Mesenchymal stem cell (in vitro differentiated cells and primary cell): ENCODE data around the gene PCDH15.

ENCODE experiments used
- DNase-seq: peaks from one replicate; pipeline ENCODE4 v3.0.0-alpha.2; 2013
- H2AFZ ChIP-seq: one replicate; pipeline ENCODE4 v1.6.1; 2013; ENCODE audit warnings: low read depth, mild to moderate bottlenecking, control low read depth, inconsistent platforms, low read length, moderate library complexity
- H2AK5ac ChIP-seq: 2 replicates; pipeline ENCODE4 v1.6.1; 2013; ENCODE audit warnings: low read length, moderate library complexity, mild to moderate bottlenecking, inconsistent platforms; ENCODE audit not compliant: severe bottlenecking
- H2BK120ac ChIP-seq: one replicate; pipeline ENCODE4 v1.6.1; 2013; ENCODE audit warnings: low read depth, mild to moderate bottlenecking, inconsistent platforms, low read length, moderate library complexity
- H2BK12ac ChIP-seq, 2 experiments: one replicate each; pipeline ENCODE4 v1.6.1; 2013; ENCODE audit warnings: inconsistent platforms in 2 of 2, low read length in 2 of 2, mild to moderate bottlenecking in 2 of 2, moderate library complexity in 2 of 2, control low read depth in 1 of 2
- H2BK15ac ChIP-seq: one replicate; pipeline ENCODE4 v1.6.1; 2013; ENCODE audit warnings: mild to moderate bottlenecking, low read depth, inconsistent platforms; ENCODE audit not compliant: poor library complexity, severe bottlenecking
- H2BK5ac ChIP-seq: 2 replicates; pipeline ENCODE4 v1.6.1; 2013; ENCODE audit warnings: low read depth, mild to moderate bottlenecking, low read length, control low read depth, inconsistent platforms; ENCODE audit not compliant: poor library complexity, severe bottlenecking
- H3K14ac ChIP-seq, 2 experiments: one replicate each; pipeline ENCODE4 v1.6.1; 2013; ENCODE audit warnings: inconsistent platforms in 2 of 2, low read length in 2 of 2, control low read depth in 1 of 2, mild to moderate bottlenecking in 1 of 2, moderate library complexity in 1 of 2
- H3K18ac ChIP-seq, 2 experiments: one replicate each; pipeline ENCODE4 v1.6.1; 2013; ENCODE audit warnings: inconsistent platforms in 2 of 2, low read length in 2 of 2, control low read depth in 1 of 2, low read depth in 1 of 2, mild to moderate bottlenecking in 1 of 2
- H3K23ac ChIP-seq, 2 experiments: one replicate each; pipeline ENCODE4 v1.6.1; 2013; ENCODE audit warnings: inconsistent platforms in 2 of 2, low read length in 2 of 2, mild to moderate bottlenecking in 2 of 2, moderate library complexity in 2 of 2, control low read depth in 1 of 2
- H3K27ac ChIP-seq: 2 replicates; pipeline ENCODE4 v1.5.1; 2013; ENCODE audit warnings: mild to moderate bottlenecking, moderate library complexity, low read length, control low read depth, inconsistent platforms; ENCODE audit not compliant: poor library complexity, severe bottlenecking
- H3K27me3 ChIP-seq, 2 experiments: 2 replicates each; pipeline versions ENCODE4 v1.6.1 to v1.7.0; 2013; ENCODE audit warnings: low read length in 2 of 2, mild to moderate bottlenecking in 2 of 2, moderate library complexity in 2 of 2, control low read depth in 1 of 2, inconsistent platforms in 1 of 2; ENCODE audit not compliant: control insufficient read depth in 1 of 2, insufficient read depth in 1 of 2
- H3K36me3 ChIP-seq, 2 experiments: 2 replicates each; pipeline versions ENCODE4 v1.6.1 to v1.7.0; 2013; ENCODE audit warnings: low read length in 2 of 2, control low read depth in 1 of 2, inconsistent platforms in 1 of 2, low read depth in 1 of 2, mild to moderate bottlenecking in 1 of 2; ENCODE audit not compliant: insufficient read depth in 2 of 2, control insufficient read depth in 1 of 2
- H3K4ac ChIP-seq, 2 experiments: one replicate each; pipeline ENCODE4 v1.6.1; 2013; ENCODE audit warnings: inconsistent platforms in 2 of 2, low read length in 2 of 2, mild to moderate bottlenecking in 2 of 2, moderate library complexity in 2 of 2, control low read depth in 1 of 2, low read depth in 1 of 2
- H3K4me1 ChIP-seq: 2 replicates; pipeline ENCODE4 v1.6.1; 2013; ENCODE audit warnings: low read depth, low read length, control low read depth; ENCODE audit not compliant: control insufficient read depth, insufficient read depth
- H3K4me2 ChIP-seq: 2 replicates; pipeline ENCODE4 v1.6.1; 2013; ENCODE audit warnings: low read length, mild to moderate bottlenecking, inconsistent platforms; ENCODE audit not compliant: poor library complexity, severe bottlenecking
- H3K4me3 ChIP-seq, 2 experiments: 2 replicates each; pipeline versions ENCODE4 v1.5.1 to v1.7.0; 2013; ENCODE audit warnings: low read length in 2 of 2, mild to moderate bottlenecking in 2 of 2, control low read depth in 1 of 2, low read depth in 1 of 2; ENCODE audit not compliant: insufficient read depth in 1 of 2
- H3K79me1 ChIP-seq: replicated peaks from 2 replicates; pipeline ENCODE4 v1.6.1; 2013; ENCODE audit warnings: mild to moderate bottlenecking, control low read depth, low read length, inconsistent platforms; ENCODE audit not compliant: poor library complexity, severe bottlenecking
- H3K9ac ChIP-seq: 2 replicates; pipeline ENCODE4 v1.7.0; 2013; ENCODE audit warnings: mild to moderate bottlenecking, low read length, moderate library complexity
- H3K9me3 ChIP-seq: 2 replicates; pipeline ENCODE4 v1.7.0; 2013; ENCODE audit warnings: mild to moderate bottlenecking, low read length; ENCODE audit not compliant: control insufficient read depth
- H4K8ac ChIP-seq: one replicate; pipeline ENCODE4 v1.6.1; 2013; ENCODE audit warnings: inconsistent platforms, mild to moderate bottlenecking, low read length, moderate library complexity
- H4K91ac ChIP-seq: one replicate; pipeline ENCODE4 v1.6.1; 2013; ENCODE audit warnings: mild to moderate bottlenecking, low read length, inconsistent platforms
- WGBS: methylation state at CpG from one replicate; pipeline ENCODE4 v1.1.7; 2013; ENCODE audit warnings: mixed read lengths; 5-methylcytosine and 5-hydroxymethylcytosine counted together

PCDH15 gene

DNA sequence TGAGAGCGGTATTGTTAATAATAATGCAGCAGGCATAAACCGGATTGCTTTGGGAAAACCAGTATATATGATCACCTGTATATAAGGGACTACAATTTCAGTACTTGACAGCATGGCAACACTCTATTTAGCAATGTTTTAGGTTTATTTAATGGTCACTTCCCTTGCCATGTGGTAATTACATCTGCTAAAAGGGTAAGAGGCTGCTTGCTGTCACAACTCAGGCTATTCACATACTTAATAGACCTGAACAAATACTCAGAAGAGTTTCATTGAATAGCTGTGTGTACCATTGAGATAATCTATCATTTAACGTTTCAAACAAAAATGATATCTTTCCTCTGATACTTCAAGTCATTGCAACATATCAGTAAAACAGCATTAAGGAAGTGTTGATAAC is 90.1 kb downstream of the PCDH15 start:
- Histone ChIP-seq H3K9me3 (no peaks in the 10 kb centered on the region), H2BK15ac (no peak overlapping the region), H3K4me3 (no peak overlapping the region), H3K4me2 (no peak overlapping the region), H2BK5ac (no peak overlapping the region), H3K23ac (no peak overlapping the region), H2AK5ac (no peak overlapping the region), H2BK120ac (no peak overlapping the region), H4K8ac (no peak overlapping the region), H3K27ac (no peak overlapping the region), H3K4me1 (no peaks in the 10 kb centered on the region), H3K4ac (no peak overlapping the region), H2AFZ (no peak overlapping the region), H4K91ac (no peak overlapping the region), H3K36me3 (no peaks in the 10 kb centered on the region), H3K9ac (no peak overlapping the region), H3K18ac (no peak overlapping the region), H3K79me1 (no peaks in the 10 kb centered on the region), H3K14ac (no peak overlapping the region), H3K27me3 (no peaks in the 10 kb centered on the region), H2BK12ac (no peak overlapping the region)
- DNase-seq = no peak
- WGBS = 92% methylated on average over 2 of the region's 3 CpGs

DNA sequence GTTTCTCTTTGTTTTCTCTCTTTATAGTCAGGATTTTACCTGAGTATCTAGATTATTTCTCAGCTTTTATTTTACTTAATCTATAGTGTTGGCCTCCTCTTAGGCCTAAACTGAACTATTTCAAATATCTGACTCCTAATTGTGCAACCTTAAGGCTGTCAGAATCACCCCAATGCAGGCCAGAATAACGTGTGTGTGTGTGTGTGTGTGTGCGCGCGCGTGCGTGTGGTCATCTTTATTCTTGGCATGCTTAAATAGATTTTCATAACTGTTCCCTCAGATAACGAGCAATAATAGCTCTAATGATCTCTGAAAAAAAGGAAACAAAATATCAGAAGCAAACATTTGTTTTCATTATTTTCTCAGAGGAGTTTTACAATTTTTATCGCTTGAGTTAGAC is 92.4 kb downstream of the PCDH15 start:
- Histone ChIP-seq H3K18ac (no peak overlapping the region), H2BK120ac (no peak overlapping the region), H3K4ac (no peak overlapping the region), H3K14ac (no peak overlapping the region), H2BK15ac (no peak overlapping the region), H4K8ac (no peak overlapping the region), H2AFZ (no peak overlapping the region), H2BK12ac (no peak overlapping the region), H3K36me3 (no peaks in the 10 kb centered on the region), H2AK5ac (no peak overlapping the region), H2BK5ac (no peak overlapping the region), H3K4me3 (no peak overlapping the region), H3K27me3 (no peaks in the 10 kb centered on the region), H3K4me2 (no peak overlapping the region), H3K9ac (no peak overlapping the region), H3K4me1 (no peaks in the 10 kb centered on the region), H3K9me3 (no peaks in the 10 kb centered on the region), H3K79me1 (no peaks in the 10 kb centered on the region), H3K27ac (no peak overlapping the region), H3K23ac (no peak overlapping the region), H4K91ac (no peak overlapping the region)
- WGBS = no CpG with 5 or more reads among the region's 8 CpGs
- DNase-seq = no peak

DNA sequence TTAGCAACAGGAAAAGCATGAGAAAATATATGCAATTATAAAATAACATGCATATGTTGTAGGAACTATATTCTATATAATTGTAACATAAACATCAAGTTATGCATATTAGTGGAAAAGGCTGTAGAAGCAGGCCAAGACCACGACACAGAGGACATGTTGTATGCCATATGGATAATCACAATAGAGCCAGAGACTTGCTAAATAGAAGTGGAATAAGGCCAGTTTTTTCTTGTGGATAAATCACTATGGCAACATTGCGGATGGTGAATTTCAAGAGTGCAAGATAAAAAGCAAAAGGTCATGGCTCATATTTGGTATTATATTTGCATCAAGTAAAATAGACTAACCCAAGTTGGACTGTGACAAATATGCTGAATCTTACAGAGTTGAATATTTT is 93.0 kb downstream of the PCDH15 start:
- no peak overlapping the region for H3K4ac ChIP-seq
- H2BK15ac ChIP-seq = no peak overlapping the region
- no peak overlapping the region for H4K8ac ChIP-seq
- 86% methylated on average over 2 of the region's 2 CpGs for WGBS
- no peaks in the 10 kb centered on the region for H3K79me1 ChIP-seq
- no peak overlapping the region for H3K23ac ChIP-seq
- H3K4me1 ChIP-seq = no peaks in the 10 kb centered on the region
- H3K4me3 ChIP-seq = no peak overlapping the region
- H3K27ac ChIP-seq = no peak overlapping the region
- DNase-seq = no peak
- no peak overlapping the region for H3K9ac ChIP-seq
- no peak overlapping the region for H2BK12ac ChIP-seq
- no peak overlapping the region for H2AFZ ChIP-seq
- no peak overlapping the region for H3K14ac ChIP-seq
- H2BK120ac ChIP-seq = no peak overlapping the region
- H3K27me3 ChIP-seq = no peaks in the 10 kb centered on the region
- no peak overlapping the region for H2BK5ac ChIP-seq
- H3K18ac ChIP-seq = no peak overlapping the region
- no peak overlapping the region for H4K91ac ChIP-seq
- H3K9me3 ChIP-seq = peaks cover under 1% of the 10 kb centered on the region
- H3K36me3 ChIP-seq = no peaks in the 10 kb centered on the region
- H3K4me2 ChIP-seq = no peak overlapping the region
- H2AK5ac ChIP-seq = no peak overlapping the region

DNA sequence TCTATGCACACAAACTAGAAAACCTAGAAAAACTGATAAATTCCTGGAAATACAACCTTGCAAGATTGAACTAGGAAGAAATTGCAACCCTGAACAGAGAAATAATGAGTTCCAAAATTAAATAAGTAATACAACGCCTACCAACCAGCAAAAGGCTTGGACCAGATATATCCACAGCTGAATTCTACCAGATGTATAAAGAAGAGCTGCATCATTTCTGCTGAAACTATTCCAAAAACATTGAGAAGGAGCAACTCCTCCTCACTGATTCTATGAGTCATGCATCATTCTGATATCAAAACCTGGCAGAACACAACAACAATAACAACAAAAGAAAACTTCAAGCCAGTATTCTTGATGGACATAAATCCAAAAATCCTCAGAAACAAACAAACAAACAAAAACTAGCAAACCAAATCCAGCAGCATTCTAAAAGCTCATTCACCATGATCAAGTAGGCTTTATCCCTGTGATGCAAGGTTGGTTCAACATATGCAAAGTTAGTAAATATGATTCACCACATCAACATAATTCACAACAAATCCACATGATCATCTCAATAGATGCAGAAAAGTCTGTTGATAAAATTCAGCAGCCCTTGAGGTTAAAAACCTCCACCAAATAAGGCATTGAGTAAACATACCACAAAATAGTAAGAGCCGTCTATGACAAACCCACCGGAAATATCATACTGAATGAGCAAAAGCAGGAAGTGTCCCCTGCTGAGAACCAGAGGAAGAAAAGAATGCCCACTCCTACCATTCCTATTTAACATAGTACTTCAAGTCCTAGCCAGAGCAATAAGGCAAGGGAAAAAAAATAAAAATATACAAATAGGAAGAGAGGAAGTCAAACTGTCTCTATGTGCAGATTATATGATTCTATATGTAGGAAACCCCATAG is 98.2 kb downstream of the PCDH15 start:
- peaks cover 9% of the 10 kb centered on the region for H3K9me3 ChIP-seq
- H2BK15ac ChIP-seq = no peak overlapping the region
- no peak overlapping the region for H4K91ac ChIP-seq
- H2AK5ac ChIP-seq = no peak overlapping the region
- H3K4me2 ChIP-seq = no peak overlapping the region
- no peak overlapping the region for H3K4ac ChIP-seq
- 97% methylated on average over 3 of the region's 3 CpGs for WGBS
- no peak overlapping the region for H3K14ac ChIP-seq
- H2BK12ac ChIP-seq = no peak overlapping the region
- no peak overlapping the region for H2BK120ac ChIP-seq
- no peak overlapping the region for H3K18ac ChIP-seq
- no peaks in the 10 kb centered on the region for H3K27me3 ChIP-seq
- no peak overlapping the region for H2BK5ac ChIP-seq
- H3K23ac ChIP-seq = no peak overlapping the region
- peak; percentile 6 for DNase-seq
- H4K8ac ChIP-seq = no peak overlapping the region
- H3K4me3 ChIP-seq = no peak overlapping the region
- no peaks in the 10 kb centered on the region for H3K79me1 ChIP-seq
- H2AFZ ChIP-seq = no peak overlapping the region
- no peaks in the 10 kb centered on the region for H3K36me3 ChIP-seq
- no peak overlapping the region for H3K27ac ChIP-seq
- H3K9ac ChIP-seq = no peak overlapping the region
- H3K4me1 ChIP-seq = no peaks in the 10 kb centered on the region
